Left ventricle myocardium inferior (tissue), 1 donor: ENCODE data around the gene RSPH9. TPM values are rescaled to one million over a fixed set of nuclear protein-coding genes. Genes with fewer than 3 reads are reported as not detected.

ENCODE experiments used
- DNase-seq: peaks from one replicate; pipeline ENCODE4 v3.0.0-alpha.2; 2020
- H3K27ac ChIP-seq: fragments of 200-600 bp; replicated peaks from 2 replicates; pipeline ENCODE4 v1.8.0; 2021
- H3K27me3 ChIP-seq: fragments of 200-600 bp; 2 replicates; pipeline ENCODE4 v1.8.0; 2021; ENCODE audit warnings: low read depth
- H3K36me3 ChIP-seq: fragments of 200-600 bp; 2 replicates; pipeline ENCODE4 v1.8.0; 2021
- H3K4me1 ChIP-seq: fragments of 200-600 bp; 2 replicates; pipeline ENCODE4 v1.8.0; 2021
- H3K4me3 ChIP-seq: fragments of 200-600 bp; 2 replicates; pipeline ENCODE4 v1.8.0; 2021; ENCODE audit warnings: mild to moderate bottlenecking, moderate library complexity
- H3K9me3 ChIP-seq: fragments of 200-600 bp; replicated peaks from 2 replicates; pipeline ENCODE4 v1.8.0; 2021
- CTCF ChIP-seq: fragments of 200-600 bp; IDR thresholded peaks from 2 replicates; pipeline ENCODE4 v1.8.0; 2021; ENCODE audit warnings: antibody characterized with exemption, mild to moderate bottlenecking, borderline replicate concordance
- intact Hi-C: fragments of 100-400 bp; cut with micrococcal nuclease; formaldehyde crosslinking; loops from one replicate; pipeline ENCODE4 v1.11.0; 2022
- total RNA-seq: library from RNA; stranded (reverse); fragmentation: NEBNext Ultra II Directional; extraction: Animal tissue kit (Norgen Biotek cat#: 25700); gene quantifications from one replicate; pipeline ENCODE4 v1.2.1, GENCODE V29; 2021
- donor health status: DM: no; HTN: yes; CAD: no; lungs with severe emphysema.

Gene RSPH9
- total RNA-seq, 1 donor from 2014 or later, result 0.08 TPM

GRCh38 chr6:43608807-43609206 lies 36.0 kb upstream of the RSPH9 start:
- Histone ChIP-seq H3K4me1 (peaks cover 7% of the 10 kb centered on the region), H3K27ac (no peak overlapping the region), H3K9me3 (no peaks in the 10 kb centered on the region), H3K4me3 (no peak overlapping the region), H3K27me3 (no peaks in the 10 kb centered on the region), H3K36me3 (peaks cover 65% of the 10 kb centered on the region)
- no peak for TF ChIP-seq CTCF
- intact Hi-C loops, result loop anchor here (10.0 kb wide), 1 partner anchor 466 kb away; no protein-coding TSS in a partner anchor
- DNase-seq, result no peak

- Histone ChIP-seq H3K4me1 (peaks cover 7% of the 10 kb centered on the region), H3K27me3 (no peaks in the 10 kb centered on the region), H3K9me3 (no peaks in the 10 kb centered on the region), H3K27ac (no peak overlapping the region), H3K4me3 (no peak overlapping the region), H3K36me3 (peaks cover 65% of the 10 kb centered on the region)
- DNase-seq, result no peak
- TF ChIP-seq CTCF, result no peak
- intact Hi-C loops, result loop anchor here (10.0 kb wide), 1 partner anchor 465 kb away; no protein-coding TSS in a partner anchor
These were observed 35.4 kb upstream of the RSPH9 start for GRCh38 chr6:43609402-43609801.

GRCh38 chr6:43610431-43610830 lies 34.4 kb upstream of the RSPH9 start:
- no peak overlapping the region for H3K27ac ChIP-seq
- peaks cover 7% of the 10 kb centered on the region for H3K4me1 ChIP-seq
- H3K9me3 ChIP-seq, result no peaks in the 10 kb centered on the region
- no peak overlapping the region for H3K4me3 ChIP-seq
- no peaks in the 10 kb centered on the region for H3K27me3 ChIP-seq
- no peak for DNase-seq
- TF ChIP-seq CTCF, result no peak
- intact Hi-C loops, result no loop called here
- peaks cover 58% of the 10 kb centered on the region for H3K36me3 ChIP-seq

GRCh38 chr6:43613721-43614395 lies 31.0 kb upstream of the RSPH9 start:
- intact Hi-C loops, result no loop called here
- no peak for TF ChIP-seq CTCF

GRCh38 chr6:43614396-43614730 lies 30.5 kb upstream of the RSPH9 start:
- H3K36me3 ChIP-seq, result peaks cover 44% of the 10 kb centered on the region
- no peaks in the 10 kb centered on the region for H3K9me3 ChIP-seq
- H3K27ac ChIP-seq, result no peak overlapping the region
- no peak for TF ChIP-seq CTCF
- H3K4me1 ChIP-seq, result no peaks in the 10 kb centered on the region
- no peak overlapping the region for H3K4me3 ChIP-seq
- DNase-seq, result no peak
- H3K27me3 ChIP-seq, result no peaks in the 10 kb centered on the region
- intact Hi-C loops, result no loop called here

More at GRCh38 chr6:43613721-43614395, 31.0 kb upstream of the RSPH9 start:
- Histone ChIP-seq H3K4me3 (no peak overlapping the region), H3K27me3 (no peaks in the 10 kb centered on the region), H3K9me3 (no peaks in the 10 kb centered on the region), H3K27ac (no peak overlapping the region), H3K36me3 (peaks cover 44% of the 10 kb centered on the region), H3K4me1 (no peaks in the 10 kb centered on the region)
- no peak for DNase-seq
